LNCaP clone FGC (cell line): ENCODE results near the gene BLNK.
"Not testable (repeated sequence)": the region's sequence is repeated elsewhere in the genome, so short reads cannot be mapped to it uniquely, and the experiment has no call there.

Experiments
- DNase-seq: peaks from one replicate; pipeline ENCODE4 v3.0.0-alpha.2; 2011; ENCODE audit warnings: low read depth
- H3K4me3 ChIP-seq: 2 replicates; pipeline ENCODE4 v1.5.1; 2011; ENCODE audit warnings: mild to moderate bottlenecking, low read depth, low read length, control low read depth
- TF ChIP-seq, protein P1 (sequence below): IDR thresholded peaks from 2 replicates; pipeline ENCODE4 v1.5.1; 2012; ENCODE audit warnings: mild to moderate bottlenecking; ENCODE audit not compliant: control insufficient read depth, insufficient read depth; ENCODE audit errors: extremely low read depth

The BLNK gene

DNA sequence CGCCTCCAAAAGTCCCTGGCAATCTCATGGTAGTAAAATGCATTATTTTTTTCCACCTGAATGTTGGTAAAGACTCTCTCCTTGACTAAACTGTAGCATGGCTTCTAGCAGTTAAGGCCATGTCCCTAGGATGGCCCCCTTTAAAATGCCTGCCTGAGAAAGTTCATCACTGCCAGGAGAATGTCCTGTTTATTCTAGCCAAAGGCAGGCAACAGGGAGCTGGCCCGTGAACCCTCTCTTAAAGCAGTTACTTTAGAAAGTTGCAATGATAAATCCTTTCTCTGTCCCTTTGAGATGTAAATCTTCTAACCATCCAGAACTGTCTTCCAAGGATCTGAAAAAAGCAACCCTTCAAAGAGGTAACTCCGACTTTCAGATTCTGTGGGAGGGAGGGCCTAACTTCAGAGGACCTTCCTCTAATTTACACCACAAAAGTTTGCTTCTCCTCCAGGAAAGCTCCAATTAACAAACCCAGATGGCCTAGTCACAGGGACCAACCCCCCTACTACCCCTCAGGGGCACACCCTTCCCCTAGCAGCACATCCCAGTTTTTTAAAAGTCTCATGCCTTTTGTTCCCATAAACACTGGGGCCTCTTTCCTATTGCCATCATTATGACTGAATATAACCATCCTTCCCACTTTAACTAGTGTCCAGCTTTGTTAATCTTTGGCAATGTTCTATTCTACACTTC lies 38.4 kb upstream of the BLNK start:
- TF ChIP-seq, protein P1, sequence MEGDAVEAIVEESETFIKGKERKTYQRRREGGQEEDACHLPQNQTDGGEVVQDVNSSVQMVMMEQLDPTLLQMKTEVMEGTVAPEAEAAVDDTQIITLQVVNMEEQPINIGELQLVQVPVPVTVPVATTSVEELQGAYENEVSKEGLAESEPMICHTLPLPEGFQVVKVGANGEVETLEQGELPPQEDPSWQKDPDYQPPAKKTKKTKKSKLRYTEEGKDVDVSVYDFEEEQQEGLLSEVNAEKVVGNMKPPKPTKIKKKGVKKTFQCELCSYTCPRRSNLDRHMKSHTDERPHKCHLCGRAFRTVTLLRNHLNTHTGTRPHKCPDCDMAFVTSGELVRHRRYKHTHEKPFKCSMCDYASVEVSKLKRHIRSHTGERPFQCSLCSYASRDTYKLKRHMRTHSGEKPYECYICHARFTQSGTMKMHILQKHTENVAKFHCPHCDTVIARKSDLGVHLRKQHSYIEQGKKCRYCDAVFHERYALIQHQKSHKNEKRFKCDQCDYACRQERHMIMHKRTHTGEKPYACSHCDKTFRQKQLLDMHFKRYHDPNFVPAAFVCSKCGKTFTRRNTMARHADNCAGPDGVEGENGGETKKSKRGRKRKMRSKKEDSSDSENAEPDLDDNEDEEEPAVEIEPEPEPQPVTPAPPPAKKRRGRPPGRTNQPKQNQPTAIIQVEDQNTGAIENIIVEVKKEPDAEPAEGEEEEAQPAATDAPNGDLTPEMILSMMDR: no peak
- DNase-seq: no peak
- H3K4me3 ChIP-seq: no peak overlapping the region

DNA sequence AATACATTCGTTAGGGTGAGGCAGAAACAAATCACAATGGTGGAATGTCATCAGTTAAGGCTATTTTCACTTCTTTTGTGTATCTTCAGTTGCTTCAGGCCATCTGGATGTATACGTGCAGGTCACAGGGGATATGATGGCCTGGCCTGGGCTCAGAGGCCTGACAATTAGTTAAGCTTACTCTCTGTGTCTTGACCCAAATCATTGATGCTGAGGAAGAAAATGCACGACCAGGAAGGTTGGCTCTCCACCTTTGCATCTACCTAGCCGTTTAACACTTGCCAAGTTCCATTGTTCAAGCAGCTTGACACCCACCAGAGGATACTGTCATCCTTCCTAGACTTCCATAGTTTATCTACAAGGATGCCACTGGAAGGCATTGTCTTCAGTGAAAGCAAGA lies 37.5 kb upstream of the BLNK start:
- DNase-seq, H3K4me3 ChIP-seq: not testable (repeated sequence)

DNA sequence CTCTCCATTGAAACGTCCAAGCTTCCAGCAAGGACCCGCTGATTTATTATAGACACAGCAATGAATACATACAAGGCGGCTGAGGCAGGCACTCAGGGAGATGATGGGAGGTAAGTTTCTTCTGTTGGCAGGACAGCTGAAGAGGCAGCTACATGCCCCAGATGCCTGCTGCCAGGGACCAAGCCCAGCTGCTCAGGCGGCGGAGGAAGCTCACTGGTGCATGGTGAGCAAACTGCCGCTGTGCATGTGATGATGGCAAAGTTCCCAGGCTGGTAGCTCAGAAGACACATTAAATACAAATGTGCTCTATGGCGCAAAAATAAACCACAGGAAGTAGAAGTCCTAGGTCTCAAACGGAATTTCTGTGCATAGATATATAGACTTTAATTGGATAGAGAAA lies 35.1 kb upstream of the BLNK start:
- TF ChIP-seq, protein P1: no peak
- DNase-seq: peak; percentile 22
- no peak overlapping the region for H3K4me3 ChIP-seq

DNA sequence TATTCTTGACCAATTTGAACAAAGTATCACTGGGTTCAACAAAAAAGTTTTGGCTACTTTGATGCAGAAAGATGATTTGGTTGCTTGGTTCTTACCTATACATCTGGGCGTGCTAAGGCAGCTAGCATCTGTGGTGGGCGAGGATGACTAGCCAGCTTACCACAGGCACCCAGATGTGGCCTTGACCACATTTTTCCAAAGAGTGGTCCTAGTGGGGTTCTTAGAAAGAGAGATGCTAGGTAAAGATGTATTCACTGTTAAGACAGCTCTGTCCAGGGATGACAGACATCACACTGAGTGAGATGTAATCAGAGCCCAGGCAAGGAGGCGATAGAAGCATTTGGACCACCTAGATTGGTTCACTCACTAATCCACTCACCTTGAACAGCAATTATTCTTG lies 33.6 kb upstream of the BLNK start:
- no peak for DNase-seq
- H3K4me3 ChIP-seq: no peak overlapping the region
- TF ChIP-seq, protein P1: no peak

DNA sequence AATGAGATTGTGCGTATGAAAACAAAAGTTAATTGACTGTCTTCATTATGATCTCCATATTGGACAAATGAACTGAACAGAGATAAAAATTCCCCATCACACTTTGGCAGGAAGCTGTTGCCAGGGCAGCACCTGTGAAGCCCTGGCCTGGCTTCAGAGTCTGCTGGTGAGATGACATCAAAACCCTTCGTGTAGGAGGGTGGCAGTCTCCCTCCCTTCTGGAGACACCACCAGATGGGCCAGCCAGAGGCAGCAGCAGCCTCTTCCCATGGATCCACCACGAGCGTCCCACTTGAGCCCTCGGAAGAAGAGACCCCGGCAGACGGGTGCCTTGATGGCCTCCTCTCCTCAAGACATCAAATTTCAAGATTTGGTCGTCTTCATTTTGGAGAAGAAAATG lies 32.9 kb upstream of the BLNK start, which contains the start of gene DNTT:
DNTT (plus strand) TSS at position 205 of the 400 bp plus-strand sequence; CDS start at position 269, 64 bp downstream.
- TF ChIP-seq, protein P1: no peak
- DNase-seq: no peak
- no peak within 1 kb of the TSS for H3K4me3 ChIP-seq

DNA sequence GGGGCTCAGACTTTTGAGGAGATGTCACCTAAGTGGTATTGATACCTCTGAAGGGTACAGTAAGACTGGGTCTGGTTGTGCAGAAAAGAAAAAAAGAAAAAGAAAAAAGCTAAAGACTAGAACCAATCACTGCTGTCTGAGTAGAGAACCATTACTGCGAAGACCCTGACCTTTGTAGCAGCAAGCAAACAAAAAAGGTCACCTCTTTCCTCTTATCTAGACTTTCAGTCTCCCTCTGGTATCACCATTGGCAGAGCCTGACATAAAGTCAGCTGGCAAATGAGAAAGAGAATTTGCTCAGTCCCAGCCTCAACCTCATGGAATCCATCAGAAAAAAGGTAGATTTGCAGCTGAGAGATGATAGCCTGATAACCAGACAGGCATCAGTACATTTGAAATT lies 30.2 kb upstream of the BLNK start:
- no peak overlapping the region for H3K4me3 ChIP-seq
- TF ChIP-seq, protein P1: no peak
- no peak for DNase-seq

DNA sequence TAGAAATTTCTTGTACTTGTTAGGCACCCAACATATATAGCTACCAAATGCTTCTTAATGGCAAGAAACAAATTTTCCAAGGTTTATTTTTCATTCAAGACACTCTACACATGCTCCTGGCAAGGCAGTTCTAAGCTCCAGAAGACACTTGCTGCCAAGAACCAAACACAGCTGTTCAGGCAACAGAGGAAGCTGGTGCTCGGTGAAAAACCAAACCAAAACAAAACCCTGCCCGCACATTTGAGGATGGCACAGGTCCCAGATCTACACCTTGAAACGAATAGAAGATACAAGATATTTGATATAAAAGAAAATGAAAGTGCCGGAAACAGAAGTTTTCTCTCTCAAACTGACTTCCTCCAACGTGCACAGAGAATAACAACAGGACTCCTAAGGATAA lies 28.0 kb upstream of the BLNK start:
- no peak for DNase-seq
- TF ChIP-seq, protein P1: no peak
- no peak overlapping the region for H3K4me3 ChIP-seq
